Activated naive CD8-positive, alpha-beta T cell treated with anti-CD3 and anti-CD28 coated beads for 36 hours (primary cell): ENCODE measurements around the gene MCEMP1. TPM values are rescaled to one million over a fixed set of nuclear protein-coding genes. Genes with fewer than 3 reads are reported as not detected.
A peak's percentile ranks its signal among the peaks of the same experiment; 100 is the strongest.
"Not testable (repeated sequence)": the region's sequence is repeated elsewhere in the genome, so short reads cannot be mapped to it uniquely, and the experiment has no call there.

Experiments used
- DNase-seq: peaks from one replicate; pipeline ENCODE4 v3.0.0; 2021
- H3K27ac Mint-ChIP-seq: one replicate; pipeline ENCODE4 v1.8.0; 2022; ENCODE audit warnings: mild to moderate bottlenecking, moderate library complexity, mixed read lengths
- H3K27me3 Mint-ChIP-seq: one replicate; pipeline ENCODE4 v1.8.0; 2022; ENCODE audit warnings: mild to moderate bottlenecking, mixed read lengths
- H3K36me3 Mint-ChIP-seq: one replicate; pipeline ENCODE4 v1.8.0; 2021; ENCODE audit warnings: mild to moderate bottlenecking, mixed read lengths
- H3K4me1 Mint-ChIP-seq: one replicate; pipeline ENCODE4 v1.8.0; 2021; ENCODE audit warnings: mixed read lengths
- H3K4me3 Mint-ChIP-seq: one replicate; pipeline ENCODE4 v1.8.0; 2022; ENCODE audit warnings: mild to moderate bottlenecking, moderate library complexity, mixed read lengths
- H3K9me3 Mint-ChIP-seq: one replicate; pipeline ENCODE4 v1.8.0; 2022; ENCODE audit warnings: mixed read lengths
- total RNA-seq, 2 experiments: library from RNA; stranded (reverse); gene quantifications; one replicate each; pipeline ENCODE4 v1.2.3, GENCODE V29; 2021

MCEMP1 gene
- total RNA-seq, 2 experiments from 2014 or later, result not detected

GRCh38 chr19:7640803-7641202 is 36.1 kb upstream of the MCEMP1 start:
- Mint-ChIP-seq H3K4me1 (peaks cover 10% of the 10 kb centered on the region), H3K27ac (no peak overlapping the region), H3K9me3 (no peaks in the 10 kb centered on the region)

GRCh38 chr19:7641290-7642276 is 35.3 kb upstream of the MCEMP1 start:
- no peak overlapping the region for H3K4me3 Mint-ChIP-seq
- DNase-seq, result no peak

More at GRCh38 chr19:7640803-7641202, 36.1 kb upstream of the MCEMP1 start:
- peaks cover 11% of the 10 kb centered on the region for H3K36me3 Mint-ChIP-seq
- DNase-seq, result no peak
- H3K27me3 Mint-ChIP-seq, result no peaks in the 10 kb centered on the region
- H3K4me3 Mint-ChIP-seq, result no peak overlapping the region

GRCh38 chr19:7642295-7643030 is 34.4 kb upstream of the MCEMP1 start:
- H3K27ac Mint-ChIP-seq, result no peak overlapping the region
- peaks cover 11% of the 10 kb centered on the region for H3K36me3 Mint-ChIP-seq
- no peaks in the 10 kb centered on the region for H3K9me3 Mint-ChIP-seq
- no peak for DNase-seq
- H3K4me1 Mint-ChIP-seq, result peaks cover 8% of the 10 kb centered on the region
- no peaks in the 10 kb centered on the region for H3K27me3 Mint-ChIP-seq
- H3K4me3 Mint-ChIP-seq, result no peak overlapping the region

More at GRCh38 chr19:7641290-7642276, 35.3 kb upstream of the MCEMP1 start:
- Mint-ChIP-seq H3K4me1 (peaks cover 10% of the 10 kb centered on the region), H3K27me3 (no peaks in the 10 kb centered on the region), H3K9me3 (no peaks in the 10 kb centered on the region), H3K36me3 (peaks cover 11% of the 10 kb centered on the region), H3K27ac (no peak overlapping the region)

GRCh38 chr19:7643031-7643415 is 33.9 kb upstream of the MCEMP1 start:
- Mint-ChIP-seq H3K36me3 (peaks cover 11% of the 10 kb centered on the region), H3K27ac (no peak overlapping the region), H3K4me1 (peaks cover 5% of the 10 kb centered on the region), H3K27me3 (no peaks in the 10 kb centered on the region), H3K9me3 (no peaks in the 10 kb centered on the region), H3K4me3 (no peak overlapping the region)
- DNase-seq, result no peak

- H3K27me3 Mint-ChIP-seq, H3K9me3 Mint-ChIP-seq, H3K4me3 Mint-ChIP-seq, H3K4me1 Mint-ChIP-seq, H3K27ac Mint-ChIP-seq: not testable (repeated sequence)
- peak; percentile 35 for DNase-seq
- H3K36me3 Mint-ChIP-seq, result peaks cover 11% of the 10 kb centered on the region
Observed at GRCh38 chr19:7643629-7644549, 33.0 kb upstream of the MCEMP1 start.

- DNase-seq, result no peak
- Mint-ChIP-seq H3K4me3 (no peak overlapping the region), H3K27me3 (no peaks in the 10 kb centered on the region), H3K27ac (no peak overlapping the region), H3K4me1 (peaks cover 5% of the 10 kb centered on the region), H3K9me3 (no peaks in the 10 kb centered on the region), H3K36me3 (peaks cover 11% of the 10 kb centered on the region)
Observed at GRCh38 chr19:7644550-7644877, 32.4 kb upstream of the MCEMP1 start.

GRCh38 chr19:7645163-7645562 is 31.7 kb upstream of the MCEMP1 start:
- H3K27ac Mint-ChIP-seq, result no peak overlapping the region
- no peaks in the 10 kb centered on the region for H3K9me3 Mint-ChIP-seq

GRCh38 chr19:7645656-7646425 is 31.0 kb upstream of the MCEMP1 start:
- Mint-ChIP-seq H3K9me3 (no peaks in the 10 kb centered on the region), H3K4me1 (peaks cover 2% of the 10 kb centered on the region), H3K4me3 (no peak overlapping the region), H3K36me3 (peaks cover 4% of the 10 kb centered on the region), H3K27me3 (no peaks in the 10 kb centered on the region), H3K27ac (no peak overlapping the region)
- no peak for DNase-seq

More at GRCh38 chr19:7645163-7645562, 31.7 kb upstream of the MCEMP1 start:
- Mint-ChIP-seq H3K36me3 (peaks cover 4% of the 10 kb centered on the region), H3K4me1 (peaks cover 2% of the 10 kb centered on the region), H3K27me3 (no peaks in the 10 kb centered on the region), H3K4me3 (no peak overlapping the region)
- no peak for DNase-seq

- peaks cover 4% of the 10 kb centered on the region for H3K36me3 Mint-ChIP-seq
- H3K9me3 Mint-ChIP-seq, result no peaks in the 10 kb centered on the region
- H3K27me3 Mint-ChIP-seq, result no peaks in the 10 kb centered on the region
- H3K4me3 Mint-ChIP-seq, result no peak overlapping the region
- no peak for DNase-seq
- H3K27ac Mint-ChIP-seq, result no peak overlapping the region
- peaks cover 2% of the 10 kb centered on the region for H3K4me1 Mint-ChIP-seq
Observed at GRCh38 chr19:7646426-7646700, 30.5 kb upstream of the MCEMP1 start.

- Mint-ChIP-seq H3K9me3 (no peaks in the 10 kb centered on the region), H3K4me1 (peaks cover 4% of the 10 kb centered on the region), H3K27me3 (peaks cover 3% of the 10 kb centered on the region), H3K4me3 (no peak overlapping the region), H3K27ac (no peak overlapping the region), H3K36me3 (peaks cover 4% of the 10 kb centered on the region)
- DNase-seq, result no peak
Observed at GRCh38 chr19:7647156-7647555, 29.7 kb upstream of the MCEMP1 start.

GRCh38 chr19:7648265-7649014 is 28.4 kb upstream of the MCEMP1 start:
- Mint-ChIP-seq H3K27me3 (peaks cover 6% of the 10 kb centered on the region), H3K27ac (no peak overlapping the region), H3K9me3 (no peaks in the 10 kb centered on the region), H3K4me1 (peaks cover 10% of the 10 kb centered on the region), H3K36me3 (peaks cover under 1% of the 10 kb centered on the region), H3K4me3 (no peak overlapping the region)
- DNase-seq, result no peak

- no peaks in the 10 kb centered on the region for H3K36me3 Mint-ChIP-seq
- no peak overlapping the region for H3K27ac Mint-ChIP-seq
- peaks cover 6% of the 10 kb centered on the region for H3K27me3 Mint-ChIP-seq
- no peak overlapping the region for H3K4me3 Mint-ChIP-seq
- DNase-seq, result no peak
- peaks cover 10% of the 10 kb centered on the region for H3K4me1 Mint-ChIP-seq
- no peaks in the 10 kb centered on the region for H3K9me3 Mint-ChIP-seq
Observed at GRCh38 chr19:7650148-7650547, 26.7 kb upstream of the MCEMP1 start.

- H3K36me3 Mint-ChIP-seq, result no peaks in the 10 kb centered on the region
- DNase-seq, result peak; percentile 79
- H3K27me3 Mint-ChIP-seq, result peaks cover 6% of the 10 kb centered on the region
- H3K27ac Mint-ChIP-seq, result peak overlapping the region; percentile 73
- peak overlapping the region; percentile 59 for H3K4me3 Mint-ChIP-seq
- H3K4me1 Mint-ChIP-seq, result peaks cover 19% of the 10 kb centered on the region
- no peaks in the 10 kb centered on the region for H3K9me3 Mint-ChIP-seq
Observed at GRCh38 chr19:7652061-7652641, 24.7 kb upstream of the MCEMP1 start.
